Kidney (tissue), 14 donors: ENCODE measurements around the gene ACADM. TPM values are rescaled to one million over a fixed set of nuclear protein-coding genes. Genes with fewer than 3 reads are reported as not detected.
"Not testable (repeated sequence)": the region's sequence is repeated elsewhere in the genome, so short reads cannot be mapped to it uniquely, and the experiment has no call there.

Experiments
- DNase-seq, 5 donors: peaks; one replicate each; pipeline ENCODE4 v3.0.0-alpha.2; 2013 to 2020
- FAIRE-seq: peaks from 2 replicates; lab custom pipeline; 2012; peaks lifted over from hg19 to GRCh38; lab: Jason Lieb, UNC
- H3K27ac ChIP-seq, 2 donors: one replicate each; pipeline ENCODE4 v1.7.0; 2013; ENCODE audit warnings: low read depth in 2 of 2, low read length in 2 of 2, inconsistent platforms in 1 of 2
- H3K27me3 ChIP-seq: one replicate; pipeline ENCODE4 v1.7.1; 2013; ENCODE audit warnings: low read length, inconsistent platforms; ENCODE audit not compliant: control insufficient read depth, insufficient read depth
- H3K36me3 ChIP-seq, 3 donors: one replicate each; pipeline versions ENCODE4 v1.7.0 to v1.7.1; 2013; ENCODE audit warnings: low read length in 3 of 3, control low read depth in 1 of 3, inconsistent platforms in 1 of 3; ENCODE audit not compliant: insufficient read depth in 3 of 3, control insufficient read depth in 2 of 3
- H3K4me1 ChIP-seq, 3 donors: one replicate each; pipeline versions ENCODE4 v1.7.0 to v1.7.1; 2013; ENCODE audit warnings: low read length in 3 of 3, inconsistent platforms in 1 of 3, low read depth in 1 of 3; ENCODE audit not compliant: control insufficient read depth in 2 of 3, insufficient read depth in 2 of 3
- H3K4me3 ChIP-seq, 3 donors: one replicate each; pipeline versions ENCODE4 v1.7.0 to v1.8.1; 2013; ENCODE audit warnings: low read length in 3 of 3, control low read depth in 1 of 3, inconsistent platforms in 1 of 3
- H3K9ac ChIP-seq, 3 donors: one replicate each; pipeline versions ENCODE4 v1.7.0 to v1.7.1; 2013; ENCODE audit warnings: low read length in 3 of 3, control low read depth in 1 of 3, inconsistent platforms in 1 of 3
- H3K9me3 ChIP-seq, 3 donors: one replicate each; pipeline versions ENCODE4 v1.7.0 to v1.7.1; 2013; ENCODE audit warnings: low read length in 3 of 3, control low read depth in 1 of 3, inconsistent platforms in 1 of 3; ENCODE audit not compliant: control insufficient read depth in 2 of 3, insufficient read depth in 1 of 3
- intact Hi-C: fragments of 100-400 bp; cut with DNase I; formaldehyde crosslinking; loops from one replicate; pipeline ENCODE4 v1.11.1; 2022
- polyA plus RNA-seq: library from polyadenylated mRNA; stranded (reverse); fragments of 350-450 nt; fragmentation: Illumina TruSeq; extraction: RNeasy Lipid Tissue Mini Kit (QIAGEN cat#74804); gene quantifications from one replicate; pipeline ENCODE4 v1.2.3, GENCODE V29; 2014; ENCODE audit warnings: low read depth, low replicate concordance; ENCODE audit not compliant: insufficient read depth
- total RNA-seq: library from RNA; stranded (reverse); fragmentation: NEBNext Ultra II Directional; extraction: Animal tissue kit (Norgen Biotek cat#: 25700); gene quantifications from one replicate; pipeline ENCODE4 v1.2.1, GENCODE V29; 2021
- TF ChIP-seq, protein P1 (sequence below): IDR thresholded peaks from 3 replicates; pipeline ENCODE4 v1.5.1; 2012; ENCODE audit warnings: mild to moderate bottlenecking, moderate library complexity, borderline replicate concordance; ENCODE audit not compliant: insufficient read depth; ENCODE audit errors: extremely low read depth
- donor health status: control.
- donor health status: control.
- donor health status: control.
- donor health status: control.
- donor health status: control.
- donor health status: DM: yes; HTN: yes; CAD: no.
- donor health status: Normal renal cell carcinoma (clear cell type).

The ACADM gene
- total and polyA plus RNA-seq, 2 donors from 2014 or later, result 52.1 to 196 TPM

DNA sequence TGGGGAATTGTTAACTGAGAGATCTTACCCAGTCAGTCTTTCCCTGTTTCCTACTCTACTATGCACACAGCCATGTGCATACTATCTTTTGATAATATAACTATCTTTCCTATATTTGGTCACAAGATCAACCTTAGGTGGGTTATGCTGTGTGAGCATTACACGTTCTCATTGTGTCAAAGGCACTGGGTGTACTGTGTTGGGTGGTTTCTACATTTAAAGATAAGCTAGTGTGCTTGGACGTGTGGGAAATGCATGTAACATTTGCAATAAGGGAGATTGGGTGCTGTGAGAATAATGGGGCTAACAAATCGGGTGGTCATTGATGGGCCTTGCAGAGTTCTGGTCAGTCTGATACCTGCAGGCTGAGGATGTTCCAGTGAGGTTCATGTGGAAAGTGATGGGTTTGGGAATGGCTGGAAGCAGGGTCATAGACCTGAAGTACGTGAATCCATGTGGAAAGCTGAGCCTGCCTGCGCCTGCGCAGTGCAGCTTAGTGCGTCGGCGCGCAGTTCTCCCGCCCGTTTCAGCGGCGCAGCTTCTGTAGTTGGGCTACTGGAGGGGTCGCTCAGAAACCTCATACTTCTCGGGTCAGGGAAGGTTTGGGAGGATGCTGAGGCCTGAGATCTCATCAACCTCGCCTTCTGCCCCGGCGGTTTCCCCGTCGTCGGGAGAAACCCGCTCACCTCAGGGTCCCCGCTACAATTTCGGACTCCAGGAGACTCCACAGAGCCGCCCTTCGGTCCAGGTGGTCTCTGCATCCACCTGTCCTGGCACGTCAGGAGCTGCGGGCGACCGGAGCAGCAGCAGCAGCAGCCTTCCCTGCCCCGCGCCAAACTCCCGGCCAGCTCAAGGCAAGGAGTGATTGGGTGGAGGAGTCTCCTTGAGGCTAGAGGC lies 72.1 kb downstream of the ACADM start, which contains the start of gene MSH4:
MSH4 (plus strand) TSS at position 507 of the 897 bp plus-strand sequence; CDS start at position 611, 104 bp downstream.
- Histone ChIP-seq H3K27me3 (no peaks in the 10 kb centered on the region), H3K4me1 (peaks cover 0 to 5% (median 2%) of the 10 kb centered on the region in 3 donors), H3K27ac (peak within 1 kb of the TSS in 1 of 2 donors; percentile 10), H3K4me3 (no peak within 1 kb of the TSS), H3K36me3 (peaks cover 6 to 28% (median 24%) of the 10 kb centered on the region in 3 donors), H3K9me3 (no peaks in the 10 kb centered on the region), H3K9ac (no peak within 1 kb of the TSS)
- TF ChIP-seq, protein P1, sequence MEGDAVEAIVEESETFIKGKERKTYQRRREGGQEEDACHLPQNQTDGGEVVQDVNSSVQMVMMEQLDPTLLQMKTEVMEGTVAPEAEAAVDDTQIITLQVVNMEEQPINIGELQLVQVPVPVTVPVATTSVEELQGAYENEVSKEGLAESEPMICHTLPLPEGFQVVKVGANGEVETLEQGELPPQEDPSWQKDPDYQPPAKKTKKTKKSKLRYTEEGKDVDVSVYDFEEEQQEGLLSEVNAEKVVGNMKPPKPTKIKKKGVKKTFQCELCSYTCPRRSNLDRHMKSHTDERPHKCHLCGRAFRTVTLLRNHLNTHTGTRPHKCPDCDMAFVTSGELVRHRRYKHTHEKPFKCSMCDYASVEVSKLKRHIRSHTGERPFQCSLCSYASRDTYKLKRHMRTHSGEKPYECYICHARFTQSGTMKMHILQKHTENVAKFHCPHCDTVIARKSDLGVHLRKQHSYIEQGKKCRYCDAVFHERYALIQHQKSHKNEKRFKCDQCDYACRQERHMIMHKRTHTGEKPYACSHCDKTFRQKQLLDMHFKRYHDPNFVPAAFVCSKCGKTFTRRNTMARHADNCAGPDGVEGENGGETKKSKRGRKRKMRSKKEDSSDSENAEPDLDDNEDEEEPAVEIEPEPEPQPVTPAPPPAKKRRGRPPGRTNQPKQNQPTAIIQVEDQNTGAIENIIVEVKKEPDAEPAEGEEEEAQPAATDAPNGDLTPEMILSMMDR, result no peak
- FAIRE-seq (no peak), DNase-seq (peak in 1 of 5 donors; percentile 51)
- intact Hi-C loops, result no loop called here

DNA sequence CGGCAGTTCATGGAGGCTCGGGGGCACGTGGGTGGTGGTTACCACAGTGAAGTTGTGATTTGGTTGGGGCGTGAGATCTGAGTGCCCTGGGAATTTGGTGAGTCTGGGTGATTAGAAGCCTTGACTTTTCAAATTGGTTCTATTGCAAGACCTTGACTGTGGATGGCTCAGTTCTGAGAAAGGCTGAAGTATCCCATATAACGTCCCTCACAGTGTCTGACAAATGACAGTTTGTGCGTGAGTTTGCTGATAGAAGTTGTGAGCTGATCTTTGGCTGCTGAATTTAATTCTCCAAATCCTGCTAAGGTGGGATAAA lies 72.7 kb downstream of the ACADM start:
- Histone ChIP-seq H3K27me3 (no peaks in the 10 kb centered on the region), H3K9me3 (no peaks in the 10 kb centered on the region), H3K27ac (no peak overlapping the region), H3K4me3 (no peak overlapping the region), H3K9ac (no peak overlapping the region), H3K4me1 (peaks cover 0 to 5% (median 2%) of the 10 kb centered on the region in 3 donors), H3K36me3 (peaks cover 6 to 25% (median 21%) of the 10 kb centered on the region in 3 donors)
- no peak for FAIRE-seq
- DNase-seq, result no peak
- intact Hi-C loops, result no loop called here
- TF ChIP-seq, protein P1, result no peak

DNA sequence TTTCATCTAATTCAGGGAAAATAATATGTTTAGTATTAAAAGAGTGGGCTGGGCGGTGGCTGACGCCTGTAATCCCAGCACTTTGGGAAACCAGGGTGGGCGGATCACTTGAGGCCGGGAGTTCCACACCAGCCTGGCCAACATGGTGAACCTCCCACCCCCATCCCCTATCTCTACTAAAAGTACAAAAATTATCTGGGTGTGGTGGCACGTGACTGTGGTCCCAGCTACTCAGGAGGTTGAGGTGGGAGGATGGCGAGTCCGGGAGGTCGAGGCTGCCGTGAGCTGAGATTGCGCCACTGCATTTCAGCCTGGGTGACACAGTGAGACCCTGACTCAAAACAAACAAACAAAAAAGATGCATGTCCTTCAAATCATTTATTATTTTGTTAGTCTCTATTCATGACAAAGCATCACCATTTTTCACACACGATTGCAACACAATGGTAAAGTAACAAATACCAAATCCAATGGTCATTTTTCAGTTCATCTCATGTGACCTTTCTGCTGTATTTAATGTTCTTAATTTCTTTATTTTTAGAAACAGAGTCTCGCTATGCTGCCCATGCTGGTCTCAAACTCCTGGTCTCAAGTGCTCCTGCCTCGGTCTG lies 73.2 kb downstream of the ACADM start:
- DNase-seq, result no peak
- Histone ChIP-seq H3K9ac (no peak overlapping the region), H3K9me3 (no peaks in the 10 kb centered on the region), H3K4me1 (peaks cover 0 to 5% (median 2%) of the 10 kb centered on the region in 3 donors), H3K36me3 (peaks cover 6 to 21% (median 16%) of the 10 kb centered on the region in 3 donors), H3K4me3 (no peak overlapping the region), H3K27me3 (no peaks in the 10 kb centered on the region), H3K27ac (no peak overlapping the region)
- TF ChIP-seq, protein P1, result no peak
- FAIRE-seq, result no peak
- intact Hi-C loops, result no loop called here

DNA sequence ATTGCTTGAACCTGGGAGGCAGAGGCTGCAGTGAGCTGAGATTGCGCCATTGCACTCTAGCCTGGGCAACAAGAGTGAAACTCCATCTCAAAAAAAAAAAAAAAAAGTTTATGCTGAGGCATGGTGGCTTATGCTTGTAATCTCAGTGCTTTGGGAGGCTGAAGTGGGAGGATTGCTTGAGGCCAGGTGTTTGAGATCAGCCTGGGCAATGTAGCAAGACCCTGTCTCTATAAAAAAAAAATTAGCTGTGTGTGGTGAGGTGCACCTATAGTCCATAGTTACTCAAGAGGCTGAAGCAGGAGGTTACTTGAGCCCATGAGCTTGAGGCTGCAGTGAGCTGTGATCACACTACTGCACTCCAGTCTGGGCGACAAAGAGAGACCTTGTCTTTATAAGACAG lies 77.0 kb downstream of the ACADM start:
- H3K9me3 ChIP-seq, H3K4me1 ChIP-seq, H3K27me3 ChIP-seq, intact Hi-C loops, H3K27ac ChIP-seq, DNase-seq, H3K4me3 ChIP-seq, FAIRE-seq, H3K36me3 ChIP-seq, H3K9ac ChIP-seq: not testable (repeated sequence)
